Cardiac fibroblast (primary cell): ENCODE results near the gene NR6A1.

Experiments
- DNase-seq, 2 donors: peaks; one replicate each; pipeline versions ENCODE4 v3.0.0 to v3.0.0-alpha.2; 2010; ENCODE audit warnings: low read depth in 2 of 2
- H3K4me3 ChIP-seq, 2 donors: replicated peaks in 1 of 2; 1 replicate in 1 of 2; 2 replicates in 1 of 2; pipeline ENCODE4 v1.5.1; 2011; ENCODE audit warnings: low read depth in 2 of 2, low read length in 2 of 2, mild to moderate bottlenecking in 2 of 2, moderate library complexity in 1 of 2
- CTCF ChIP-seq: IDR thresholded peaks from one replicate; pipeline ENCODE4 v1.5.1; 2011; ENCODE audit warnings: low read depth, mild to moderate bottlenecking, low read length, inconsistent platforms

NR6A1 gene

DNA sequence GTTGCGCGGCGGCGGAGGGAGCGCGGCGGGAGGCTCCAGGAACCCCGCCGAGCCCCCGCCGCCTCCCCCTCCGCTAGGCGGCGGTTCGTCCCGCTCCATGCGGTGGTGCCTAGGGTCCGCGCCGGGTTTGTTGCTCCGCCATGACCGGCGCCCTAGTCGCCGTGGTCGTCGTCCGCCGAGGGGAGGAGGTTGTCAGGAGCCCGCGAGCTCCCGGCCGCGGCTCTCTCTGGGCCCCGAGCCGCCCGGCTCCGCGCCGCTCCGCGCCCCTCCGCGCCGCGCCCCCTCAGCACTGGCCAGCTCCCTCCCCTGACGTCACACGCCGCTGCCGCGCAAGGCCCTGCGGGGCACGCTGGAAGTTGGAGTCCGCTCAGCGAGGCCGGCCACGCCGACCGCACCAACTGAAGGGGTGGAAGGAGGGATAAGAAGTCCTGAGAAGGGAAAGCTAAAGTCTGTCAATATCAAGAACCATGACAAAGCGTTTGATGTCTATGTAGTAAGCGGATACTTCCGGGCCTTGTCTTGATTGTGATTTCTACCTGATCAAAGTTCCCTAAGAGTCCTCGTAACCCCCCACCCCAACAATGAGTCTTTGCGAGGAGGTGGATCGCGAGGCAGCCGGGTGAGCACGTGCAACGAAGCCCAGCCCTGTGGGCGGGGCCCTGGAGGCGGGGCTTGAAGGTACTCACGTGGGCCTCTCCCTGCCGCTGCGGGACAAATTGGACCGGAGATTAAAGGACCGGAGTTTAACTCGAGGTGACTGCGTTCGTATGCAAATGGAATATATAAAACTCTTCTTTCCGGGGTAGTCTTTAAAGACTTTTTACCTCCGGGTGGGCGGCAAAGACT lies at the start of gene NR6A1:
TSS of gene NR6A1 (minus strand) at position 291 of the 846 bp plus-strand sequence.
- no peak for TF ChIP-seq CTCF
- H3K4me3 ChIP-seq = peak within 1 kb of the TSS; percentile 71 to 72
- DNase-seq = peak; percentile 96 to 97

GRCh38 chr9:124818431-124819281 lies 47.5 kb upstream of the NR6A1 start:
- no peak for TF ChIP-seq CTCF
- DNase-seq = no peak
- no peak overlapping the region for H3K4me3 ChIP-seq

- H3K4me3 ChIP-seq = no peak overlapping the region
- DNase-seq = no peak
- no peak for TF ChIP-seq CTCF
Measured at GRCh38 chr9:124815601-124816000, 44.5 kb upstream of the NR6A1 start.

GRCh38 chr9:124814164-124814535 lies 43.0 kb upstream of the NR6A1 start:
- H3K4me3 ChIP-seq = no peak overlapping the region
- no peak for TF ChIP-seq CTCF
- DNase-seq = no peak

DNA sequence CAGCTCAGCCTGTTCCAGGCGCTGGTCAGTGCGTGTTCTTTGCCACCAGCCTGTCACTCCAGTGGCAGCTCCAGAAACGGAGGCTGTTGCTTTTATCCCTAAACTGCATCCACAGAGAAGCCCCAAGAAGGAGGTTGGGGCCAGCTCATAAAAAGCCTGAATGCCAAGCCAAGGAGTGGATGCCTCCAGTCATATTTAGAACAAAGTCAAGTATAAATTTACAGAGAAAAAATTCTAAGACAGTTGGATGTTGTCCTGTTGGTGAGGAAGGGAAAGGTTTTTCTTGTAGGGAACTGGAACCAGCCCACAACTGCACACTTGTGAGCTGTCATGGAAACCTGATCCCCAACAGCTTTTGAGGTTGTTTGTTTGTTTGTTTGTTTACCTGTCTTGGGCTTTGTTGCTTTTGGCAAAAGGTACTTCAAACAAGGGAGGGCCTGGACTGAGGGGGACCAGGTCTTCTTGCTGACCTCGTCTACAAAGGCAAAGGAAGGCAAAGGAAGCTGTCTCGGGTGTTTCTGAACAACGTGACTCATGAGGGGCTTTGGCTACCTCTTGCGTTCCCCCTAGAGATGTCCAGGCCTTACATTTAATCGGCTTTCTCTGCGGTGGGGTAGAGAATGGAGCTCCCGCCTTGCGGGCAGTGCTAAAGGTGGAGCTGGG lies 42.5 kb upstream of the NR6A1 start:
- DNase-seq = no peak
- H3K4me3 ChIP-seq = no peak overlapping the region
- no peak for TF ChIP-seq CTCF

- no peak for TF ChIP-seq CTCF
- H3K4me3 ChIP-seq = no peak overlapping the region
- DNase-seq = no peak
Measured at GRCh38 chr9:124813041-124813440, 41.9 kb upstream of the NR6A1 start.
